ENCODE measurements around the gene GALNT6.

GRCh38 chr12:51343201-51343600 lies 48.0 kb downstream of the GALNT6 start:
- TF ChIP-seq CTCF (conservative IDR thresholded peaks at IDR 0.05) (no peak), EZH2 (IDR thresholded peaks at IDR 0.05; ENCODE audit: low read depth) (no peak)

Measured in PC-9 (cell line).